22Rv1 (cell line): ENCODE results near the gene CACNA1C.

ENCODE experiments used
- H3K27ac ChIP-seq: fragments of 450-650 bp; 2 replicates; pipeline ENCODE4 v1.5.1; 2017
- CTCF ChIP-seq: fragments of 450-650 bp; IDR thresholded peaks from 2 replicates; pipeline ENCODE4 v1.5.1; 2017; ENCODE audit warnings: mild to moderate bottlenecking
- ZFX ChIP-seq: fragments of 450-650 bp; IDR thresholded peaks from 2 replicates; pipeline ENCODE4 v1.6.1; 2017; ENCODE audit warnings: antibody characterized with exemption, borderline replicate concordance

Gene CACNA1C

GRCh38 chr12:2363836-2364609 is 311.2 kb downstream of the CACNA1C start:
- no peak overlapping the region for H3K27ac ChIP-seq
- TF ChIP-seq CTCF: no peak
- no peak for TF ChIP-seq ZFX

GRCh38 chr12:2364631-2365051 is 311.9 kb downstream of the CACNA1C start:
- TF ChIP-seq CTCF (no peak), ZFX (no peak)
- no peak overlapping the region for H3K27ac ChIP-seq

GRCh38 chr12:2366711-2367110 is 313.9 kb downstream of the CACNA1C start:
- no peak for TF ChIP-seq CTCF
- TF ChIP-seq ZFX: no peak
- H3K27ac ChIP-seq: no peak overlapping the region

- TF ChIP-seq ZFX (no peak), CTCF (no peak)
- H3K27ac ChIP-seq: no peak overlapping the region
These were observed 319.4 kb downstream of the CACNA1C start for GRCh38 chr12:2372178-2372577.

GRCh38 chr12:2372735-2373134 is 319.9 kb downstream of the CACNA1C start:
- H3K27ac ChIP-seq: no peak overlapping the region
- no peak for TF ChIP-seq CTCF
- TF ChIP-seq ZFX: no peak

- TF ChIP-seq CTCF: no peak
- TF ChIP-seq ZFX: no peak
- H3K27ac ChIP-seq: no peak overlapping the region
These were observed 320.5 kb downstream of the CACNA1C start for GRCh38 chr12:2373307-2373706.

- H3K27ac ChIP-seq: no peak overlapping the region
- TF ChIP-seq CTCF: no peak
- no peak for TF ChIP-seq ZFX
These were observed 321.5 kb downstream of the CACNA1C start for GRCh38 chr12:2374092-2374906.
